ENCODE results near the gene SRBD1.
A peak's percentile ranks its signal among the peaks of the same experiment; 100 is the strongest.

The SRBD1 gene

DNA sequence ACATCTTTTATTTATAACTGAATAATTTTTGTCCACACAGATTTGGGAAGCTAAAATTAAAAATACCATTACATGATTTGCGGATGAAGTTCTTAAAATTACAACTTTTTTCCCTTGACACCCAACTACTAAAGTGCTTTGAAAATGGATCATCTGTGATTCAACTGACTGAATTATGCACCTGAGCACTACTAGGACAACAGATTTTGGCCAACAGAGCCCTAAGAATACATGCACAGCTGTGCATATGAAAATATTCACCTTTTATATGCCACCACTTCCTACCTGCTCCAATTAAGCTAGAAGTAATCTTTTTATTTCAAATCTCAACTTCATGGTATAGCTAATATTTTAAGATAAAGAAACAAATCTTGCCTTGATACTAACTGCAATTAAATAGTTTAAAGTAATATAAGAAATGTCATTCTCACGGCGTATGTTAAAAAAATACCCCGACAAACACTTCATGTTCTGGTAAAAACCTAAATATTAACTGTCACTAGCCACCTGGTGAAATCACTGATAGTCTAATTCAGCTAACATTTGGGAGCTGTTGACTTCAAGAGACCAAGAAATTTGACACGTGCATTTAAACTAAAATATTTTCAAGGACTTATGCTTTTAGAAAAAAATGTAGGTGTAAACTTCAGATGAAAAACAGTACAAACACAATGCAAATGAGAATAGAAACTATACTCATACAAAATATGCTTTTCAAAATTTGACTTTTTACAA, 153.7 kb downstream of the SRBD1 start:
- no peak for TF ChIP-seq SIN3A (IDR thresholded peaks at IDR 0.05; ENCODE audit: borderline replicate concordance, insufficient read depth, low read length)
- TF ChIP-seq FOXP2 (optimal IDR thresholded peaks at IDR 0.05; ENCODE audit: borderline replicate concordance, extremely low read depth, extremely low read length, insufficient read depth): no peak
- TF ChIP-seq TAF1 (IDR thresholded peaks at IDR 0.05; ENCODE audit: borderline replicate concordance, insufficient read depth, low read length): no peak
- TF ChIP-seq, protein P1, sequence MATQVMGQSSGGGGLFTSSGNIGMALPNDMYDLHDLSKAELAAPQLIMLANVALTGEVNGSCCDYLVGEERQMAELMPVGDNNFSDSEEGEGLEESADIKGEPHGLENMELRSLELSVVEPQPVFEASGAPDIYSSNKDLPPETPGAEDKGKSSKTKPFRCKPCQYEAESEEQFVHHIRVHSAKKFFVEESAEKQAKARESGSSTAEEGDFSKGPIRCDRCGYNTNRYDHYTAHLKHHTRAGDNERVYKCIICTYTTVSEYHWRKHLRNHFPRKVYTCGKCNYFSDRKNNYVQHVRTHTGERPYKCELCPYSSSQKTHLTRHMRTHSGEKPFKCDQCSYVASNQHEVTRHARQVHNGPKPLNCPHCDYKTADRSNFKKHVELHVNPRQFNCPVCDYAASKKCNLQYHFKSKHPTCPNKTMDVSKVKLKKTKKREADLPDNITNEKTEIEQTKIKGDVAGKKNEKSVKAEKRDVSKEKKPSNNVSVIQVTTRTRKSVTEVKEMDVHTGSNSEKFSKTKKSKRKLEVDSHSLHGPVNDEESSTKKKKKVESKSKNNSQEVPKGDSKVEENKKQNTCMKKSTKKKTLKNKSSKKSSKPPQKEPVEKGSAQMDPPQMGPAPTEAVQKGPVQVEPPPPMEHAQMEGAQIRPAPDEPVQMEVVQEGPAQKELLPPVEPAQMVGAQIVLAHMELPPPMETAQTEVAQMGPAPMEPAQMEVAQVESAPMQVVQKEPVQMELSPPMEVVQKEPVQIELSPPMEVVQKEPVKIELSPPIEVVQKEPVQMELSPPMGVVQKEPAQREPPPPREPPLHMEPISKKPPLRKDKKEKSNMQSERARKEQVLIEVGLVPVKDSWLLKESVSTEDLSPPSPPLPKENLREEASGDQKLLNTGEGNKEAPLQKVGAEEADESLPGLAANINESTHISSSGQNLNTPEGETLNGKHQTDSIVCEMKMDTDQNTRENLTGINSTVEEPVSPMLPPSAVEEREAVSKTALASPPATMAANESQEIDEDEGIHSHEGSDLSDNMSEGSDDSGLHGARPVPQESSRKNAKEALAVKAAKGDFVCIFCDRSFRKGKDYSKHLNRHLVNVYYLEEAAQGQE (IDR thresholded peaks at IDR 0.05; ENCODE audit: insufficient read depth in 1 of 2, low read depth in 2 of 2, low read length in 2 of 2): no peak
- TF ChIP-seq POLR2AphosphoS5 (IDR thresholded peaks at IDR 0.05; ENCODE audit: low read depth, low read length): no peak

DNA sequence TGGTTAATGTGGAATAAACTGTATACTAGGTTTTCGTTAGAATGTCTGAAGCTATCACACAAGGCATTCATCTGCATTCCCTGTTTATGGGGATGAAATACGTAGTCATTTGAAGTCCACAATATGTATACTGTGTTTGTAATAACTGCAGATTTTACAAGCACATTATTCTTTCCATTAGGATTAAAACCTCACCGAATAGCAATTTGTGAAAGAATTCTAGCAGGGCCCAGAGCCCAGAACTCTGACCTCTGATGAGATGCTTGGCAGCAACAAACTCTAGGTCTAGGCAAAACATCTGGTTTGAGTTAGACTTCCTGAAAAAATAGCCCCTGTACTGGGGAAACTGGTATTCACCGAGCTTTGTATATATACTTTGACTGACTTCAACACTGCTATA, 158.2 kb downstream of the SRBD1 start:
- peak; percentile 42; the same call in 1 of the 2 replicates for TF ChIP-seq POLR2AphosphoS5 (IDR thresholded peaks at IDR 0.05; ENCODE audit: low read depth, low read length)
- TF ChIP-seq SIN3A (IDR thresholded peaks at IDR 0.05; ENCODE audit: borderline replicate concordance, insufficient read depth, low read length): no peak

DNA sequence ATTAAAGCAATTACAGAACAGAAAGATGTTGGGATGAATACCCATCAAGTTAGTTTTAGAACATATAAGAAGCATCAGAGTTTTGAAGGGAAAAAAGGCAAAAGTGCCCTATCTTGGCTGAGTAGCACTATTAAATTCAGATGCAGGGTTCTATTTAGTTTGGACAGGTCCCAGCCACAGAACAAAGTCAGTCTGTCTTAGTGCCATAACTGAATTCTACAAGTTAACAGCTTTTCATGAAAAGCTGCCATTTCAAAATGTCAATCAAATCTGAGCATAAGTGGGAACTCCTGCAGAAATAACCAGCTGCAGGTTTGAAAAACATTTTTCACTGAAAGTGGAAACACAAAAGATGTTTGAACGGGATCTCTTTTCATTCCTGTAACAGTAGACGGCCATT, 160.4 kb downstream of the SRBD1 start:
- TF ChIP-seq POLR2AphosphoS5 (IDR thresholded peaks at IDR 0.05; ENCODE audit: low read depth, low read length) (no peak), FOXP2 (optimal IDR thresholded peaks at IDR 0.05; ENCODE audit: borderline replicate concordance, extremely low read depth, extremely low read length, insufficient read depth) (no peak)

DNA sequence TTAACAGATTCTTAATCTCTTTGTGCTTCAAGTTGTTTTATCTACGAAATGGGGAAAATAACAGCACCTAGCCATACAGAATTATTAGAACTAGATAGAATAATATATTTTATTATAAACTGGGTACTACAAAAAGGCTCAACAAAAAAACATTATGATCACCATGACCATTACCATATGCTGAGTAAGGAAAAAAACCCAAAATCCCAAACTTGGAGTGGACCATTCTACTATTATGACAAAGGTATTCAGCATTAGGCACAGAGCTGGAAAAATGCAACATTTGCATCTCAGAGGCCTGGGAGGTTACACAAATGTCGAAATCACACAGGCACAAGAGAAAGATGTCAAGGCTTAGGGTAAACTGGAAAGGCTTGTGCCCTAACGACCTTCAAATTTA, 162.8 kb downstream of the SRBD1 start:
- TF ChIP-seq FOXP2 (optimal IDR thresholded peaks at IDR 0.05; ENCODE audit: borderline replicate concordance, extremely low read depth, extremely low read length, insufficient read depth): no peak
- TF ChIP-seq TAF1 (IDR thresholded peaks at IDR 0.05; ENCODE audit: borderline replicate concordance, insufficient read depth, low read length): no peak
- TF ChIP-seq, protein P1 (IDR thresholded peaks at IDR 0.05; ENCODE audit: insufficient read depth in 1 of 2, low read depth in 2 of 2, low read length in 2 of 2): no peak
- no peak for TF ChIP-seq POLR2AphosphoS5 (IDR thresholded peaks at IDR 0.05; ENCODE audit: low read depth, low read length)
- TF ChIP-seq SIN3A (IDR thresholded peaks at IDR 0.05; ENCODE audit: borderline replicate concordance, insufficient read depth, low read length): no peak

DNA sequence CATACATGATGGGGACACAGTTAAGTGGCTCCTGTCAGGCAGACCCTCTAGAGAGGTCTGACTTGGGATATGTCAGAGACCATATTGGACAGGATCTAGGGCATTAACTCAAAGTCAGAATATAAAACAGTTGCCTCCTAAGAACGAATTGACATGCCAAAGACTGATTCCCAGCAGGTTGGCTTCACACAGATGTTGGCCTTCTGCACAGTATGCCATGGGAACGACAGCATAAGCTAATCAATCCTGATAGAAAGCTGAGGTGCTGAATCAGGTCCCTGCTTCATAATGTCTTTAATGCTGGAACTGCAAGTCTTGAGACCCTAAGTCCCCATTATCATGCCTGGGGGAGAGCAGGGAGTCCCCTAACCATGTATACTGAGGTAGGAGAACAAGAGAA, 165.1 kb downstream of the SRBD1 start:
- TF ChIP-seq TAF1 (IDR thresholded peaks at IDR 0.05; ENCODE audit: borderline replicate concordance, insufficient read depth, low read length): no peak
- TF ChIP-seq FOXP2 (optimal IDR thresholded peaks at IDR 0.05; ENCODE audit: borderline replicate concordance, extremely low read depth, extremely low read length, insufficient read depth): no peak
- TF ChIP-seq, protein P1 (IDR thresholded peaks at IDR 0.05; ENCODE audit: insufficient read depth in 1 of 2, low read depth in 2 of 2, low read length in 2 of 2): no peak
- no peak for TF ChIP-seq POLR2AphosphoS5 (IDR thresholded peaks at IDR 0.05; ENCODE audit: low read depth, low read length)
- no peak for TF ChIP-seq SIN3A (IDR thresholded peaks at IDR 0.05; ENCODE audit: borderline replicate concordance, insufficient read depth, low read length)

DNA sequence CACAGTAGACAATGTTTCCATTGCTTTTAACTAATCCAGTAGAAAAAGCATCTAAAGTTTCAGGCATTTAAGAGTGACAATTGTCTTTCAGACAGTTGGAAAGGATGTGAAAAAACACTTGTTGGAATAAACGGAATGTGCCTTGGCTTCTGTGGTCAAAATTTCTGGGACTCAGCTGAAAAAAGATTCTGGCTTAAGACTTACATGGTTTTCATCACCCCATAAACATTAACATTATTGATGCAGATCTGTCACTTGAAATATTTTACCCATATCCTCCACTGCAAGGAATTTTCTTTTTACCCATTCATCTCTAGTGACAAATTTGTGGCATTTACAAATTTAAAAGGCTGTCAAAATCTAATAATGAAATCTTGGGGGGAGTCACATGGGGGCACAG, 166.0 kb downstream of the SRBD1 start:
- TF ChIP-seq, protein P1 (IDR thresholded peaks at IDR 0.05; ENCODE audit: insufficient read depth in 1 of 2, low read depth in 2 of 2, low read length in 2 of 2): no peak
- TF ChIP-seq TAF1 (IDR thresholded peaks at IDR 0.05; ENCODE audit: borderline replicate concordance, insufficient read depth, low read length): no peak
- no peak for TF ChIP-seq FOXP2 (optimal IDR thresholded peaks at IDR 0.05; ENCODE audit: borderline replicate concordance, extremely low read depth, extremely low read length, insufficient read depth)
- TF ChIP-seq POLR2AphosphoS5 (IDR thresholded peaks at IDR 0.05; ENCODE audit: low read depth, low read length): no peak
- TF ChIP-seq SIN3A (IDR thresholded peaks at IDR 0.05; ENCODE audit: borderline replicate concordance, insufficient read depth, low read length): no peak

Data from PFSK-1 (cell line).